Omental fat pad (tissue), 4 donors: ENCODE data around the gene KIF1C. TPM values are rescaled to one million over a fixed set of nuclear protein-coding genes. Genes with fewer than 3 reads are reported as not detected.
A peak's percentile ranks its signal among the peaks of the same experiment; 100 is the strongest.
"Not testable (repeated sequence)": the region's sequence is repeated elsewhere in the genome, so short reads cannot be mapped to it uniquely, and the experiment has no call there.

Source experiments
- ATAC-seq: fragments of 150-250 bp; one replicate; pipeline ENCODE4 v1.9.1; 2016; ENCODE audit warnings: mild to moderate bottlenecking, moderate library complexity; ENCODE audit not compliant: low FRiP score
- DNase-seq: peaks from one replicate; pipeline ENCODE4 v3.0.0-alpha.2; 2019; ENCODE audit warnings: low spot score
- small RNA-seq: library from RNA; depleted of rRNA; stranded (forward); fragments of <200 nt; gene quantifications from one replicate; pipeline ENCODE3, GENCODE V24; 2016
- total RNA-seq, 4 donors: library from RNA; depleted of rRNA; stranded (reverse); fragments of >200 nt; gene quantifications; one replicate each; pipeline ENCODE4 v1.1.0, GENCODE V29; 2016
- TF ChIP-seq, protein P1 (sequence below), 3 donors: fragments of 450-650 bp; IDR thresholded peaks; one replicate each; pipeline ENCODE4 v1.5.1; 2016 to 2017; ENCODE audit warnings: antibody characterized with exemption in 3 of 3, mild to moderate bottlenecking in 3 of 3, moderate library complexity in 2 of 3

The KIF1C gene
- total RNA-seq, 4 donors from 2014 or later = 64.5 to 92.5 (median 76.4) TPM

DNA sequence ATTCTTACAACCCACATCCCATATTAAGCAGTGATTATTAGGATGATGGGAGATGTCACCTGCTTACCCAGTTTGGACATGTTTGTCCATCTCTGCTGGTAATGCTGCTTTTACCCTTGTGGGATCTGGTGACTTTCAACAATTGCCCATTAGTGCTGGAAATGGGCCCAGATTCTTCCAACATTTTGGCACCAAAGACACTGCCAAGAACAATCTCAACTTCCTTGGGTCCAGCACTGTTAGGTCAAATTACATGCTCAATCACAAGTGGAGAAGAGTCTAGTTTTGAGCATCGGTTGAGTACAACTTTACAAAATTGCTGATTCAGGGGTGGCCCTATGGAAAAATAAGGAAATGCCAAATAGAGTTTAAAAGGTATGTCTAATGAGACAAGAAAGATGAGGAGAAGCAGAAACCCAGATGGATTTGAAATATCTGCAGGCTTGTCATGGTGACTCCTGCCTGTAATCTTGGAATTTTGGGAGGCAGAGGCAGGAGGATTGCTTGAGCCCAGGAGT lies 67.5 kb downstream of the KIF1C start:
- no peak for ATAC-seq
- TF ChIP-seq, protein P1, sequence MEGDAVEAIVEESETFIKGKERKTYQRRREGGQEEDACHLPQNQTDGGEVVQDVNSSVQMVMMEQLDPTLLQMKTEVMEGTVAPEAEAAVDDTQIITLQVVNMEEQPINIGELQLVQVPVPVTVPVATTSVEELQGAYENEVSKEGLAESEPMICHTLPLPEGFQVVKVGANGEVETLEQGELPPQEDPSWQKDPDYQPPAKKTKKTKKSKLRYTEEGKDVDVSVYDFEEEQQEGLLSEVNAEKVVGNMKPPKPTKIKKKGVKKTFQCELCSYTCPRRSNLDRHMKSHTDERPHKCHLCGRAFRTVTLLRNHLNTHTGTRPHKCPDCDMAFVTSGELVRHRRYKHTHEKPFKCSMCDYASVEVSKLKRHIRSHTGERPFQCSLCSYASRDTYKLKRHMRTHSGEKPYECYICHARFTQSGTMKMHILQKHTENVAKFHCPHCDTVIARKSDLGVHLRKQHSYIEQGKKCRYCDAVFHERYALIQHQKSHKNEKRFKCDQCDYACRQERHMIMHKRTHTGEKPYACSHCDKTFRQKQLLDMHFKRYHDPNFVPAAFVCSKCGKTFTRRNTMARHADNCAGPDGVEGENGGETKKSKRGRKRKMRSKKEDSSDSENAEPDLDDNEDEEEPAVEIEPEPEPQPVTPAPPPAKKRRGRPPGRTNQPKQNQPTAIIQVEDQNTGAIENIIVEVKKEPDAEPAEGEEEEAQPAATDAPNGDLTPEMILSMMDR (IDR thresholded peaks at IDR 0.05) = no peak
- DNase-seq = no peak

DNA sequence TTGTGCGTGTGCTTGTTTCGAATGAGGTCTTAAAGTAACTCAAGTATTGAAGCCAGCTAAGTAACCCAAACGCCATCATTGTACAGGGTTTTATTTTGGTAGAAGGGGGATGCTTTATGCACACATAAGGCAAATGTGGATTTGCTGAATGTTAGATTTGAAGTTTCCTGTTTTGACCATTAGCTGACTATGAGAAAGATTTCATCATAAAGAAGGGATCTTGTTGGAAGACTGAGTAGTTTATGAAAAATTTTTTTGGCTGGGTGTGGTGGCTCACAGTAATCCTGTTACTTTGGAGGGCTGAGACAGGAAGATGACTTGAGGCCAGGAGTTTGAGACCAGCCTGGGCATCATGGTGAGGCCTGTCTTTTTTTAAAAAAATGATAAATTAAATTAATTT lies 70.5 kb downstream of the KIF1C start:
- no peak for DNase-seq
- TF ChIP-seq, protein P1 (IDR thresholded peaks at IDR 0.05) = no peak
- no peak for ATAC-seq

DNA sequence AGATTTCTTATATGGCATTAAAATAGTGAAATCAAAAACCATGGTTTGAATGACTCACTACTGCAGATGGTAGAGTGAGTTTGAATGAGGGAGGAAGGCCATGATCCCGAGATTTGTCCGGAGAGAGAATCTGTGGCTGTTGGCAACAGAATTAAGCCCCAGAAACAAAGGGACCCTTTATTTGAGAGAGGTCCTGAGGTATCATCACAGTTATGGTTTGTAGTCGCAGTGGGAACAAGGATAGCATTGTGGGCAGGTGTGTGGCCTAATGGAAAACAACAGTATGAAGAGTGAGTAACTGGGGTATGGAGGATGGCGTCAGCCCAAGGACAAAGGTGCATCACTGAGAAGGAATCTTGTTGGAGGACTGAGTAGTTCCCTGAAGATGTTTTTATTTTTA lies 72.0 kb downstream of the KIF1C start:
- TF ChIP-seq, protein P1 (IDR thresholded peaks at IDR 0.05) = no peak
- DNase-seq (no peak), ATAC-seq (no peak)

DNA sequence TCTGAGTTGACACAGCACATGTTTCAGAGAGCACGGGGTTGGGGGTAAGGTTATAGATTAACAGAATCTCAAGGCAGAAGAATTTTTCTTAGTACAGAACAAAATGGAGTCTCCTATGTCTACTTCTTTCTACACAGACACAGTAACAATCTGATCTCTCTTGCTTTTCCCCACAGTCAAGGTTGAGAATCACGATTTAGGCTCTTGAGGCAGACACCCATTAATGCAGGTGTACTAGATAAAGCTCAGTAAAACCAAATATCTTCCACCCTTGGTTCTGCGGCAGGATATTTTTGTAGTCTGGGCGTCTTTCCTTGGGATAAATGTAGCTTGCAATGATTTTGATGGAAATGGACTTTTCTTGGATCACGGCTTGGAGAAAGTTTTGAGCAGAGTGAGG lies 77.7 kb downstream of the KIF1C start:
- ATAC-seq, DNase-seq: not testable (repeated sequence)

DNA sequence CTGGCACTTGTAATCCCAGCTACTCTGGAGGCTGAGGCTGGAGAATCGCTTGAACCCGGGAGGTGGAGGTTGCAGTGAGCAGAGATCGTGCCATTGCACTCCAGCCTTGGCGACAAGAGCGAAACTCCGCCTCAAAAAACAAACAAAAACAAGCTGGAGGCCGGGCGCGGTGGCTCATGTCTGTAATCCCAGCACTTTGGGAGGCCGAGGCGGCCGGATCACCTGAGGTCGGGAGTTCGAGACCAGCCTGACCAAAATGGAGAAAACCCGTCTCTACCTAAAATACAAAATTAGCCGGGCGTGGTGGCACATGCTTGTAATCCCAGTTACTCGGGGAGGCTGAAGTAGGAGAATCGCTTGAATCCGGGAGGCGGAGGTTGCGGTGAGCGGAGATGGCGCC lies 79.5 kb downstream of the KIF1C start:
- not testable (repeated sequence) for ATAC-seq, DNase-seq

DNA sequence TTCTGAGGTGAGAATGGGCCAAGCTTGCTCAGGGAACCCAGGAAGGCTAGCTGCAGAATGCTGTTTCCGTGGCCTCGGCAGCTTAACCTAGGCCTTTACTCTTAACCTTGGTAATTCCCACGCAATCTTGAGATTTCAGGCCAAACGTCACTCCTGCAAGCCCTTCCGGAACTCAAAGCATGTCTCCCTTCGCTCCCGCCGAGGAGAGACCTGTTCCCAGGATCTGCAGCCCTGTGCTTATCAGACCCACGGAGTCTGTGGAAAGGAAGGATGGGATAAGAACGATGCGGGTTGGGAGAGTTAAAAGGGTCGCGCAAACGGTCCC lies 80.0 kb downstream of the KIF1C start:
- DNase-seq (no peak), ATAC-seq (peak; percentile 21)
- TF ChIP-seq, protein P1 (IDR thresholded peaks at IDR 0.05) = no peak

Small RNA genes within 50 kb of the gene (small RNA-seq; reads per million reads assigned to genes)
- gene MIR6864 = not detected
- not detected for gene MIR6865

Other genes starting within 250 kb of the KIF1C start
- not detected for gene TM4SF5, start 226.1 kb upstream of the KIF1C start, total RNA-seq
- gene VMO1, start 211.6 kb upstream of the KIF1C start, total RNA-seq = 10 to 100 TPM in 1 of 4 donors, 1 to 10 TPM in 3; 2.1 to 13.1 (median 8.4) TPM
- gene GLTPD2, start 209.0 kb upstream of the KIF1C start, total RNA-seq = not detected
- 100 to 1,000 TPM; 109 to 164 (median 150) TPM for gene PSMB6, start 201.8 kb upstream of the KIF1C start, total RNA-seq
- 10 to 100 TPM; 20.8 to 29.2 (median 24.3) TPM for gene PLD2, start 190.8 kb upstream of the KIF1C start, total RNA-seq
- 10 to 100 TPM; 24.4 to 57.8 (median 31.9) TPM for gene MINK1, start 164.6 kb upstream of the KIF1C start, total RNA-seq
- 1 to 10 TPM in 3 of 4 donors, under 1 TPM in 1; 0.63 to 8.4 (median 3.3) TPM for gene C17orf107, start 98.4 kb upstream of the KIF1C start, total RNA-seq
- gene CHRNE, start 94.9 kb upstream of the KIF1C start, total RNA-seq = 1 to 10 TPM in 3 of 4 donors, under 1 TPM in 1; 0.50 to 3.6 (median 1.5) TPM
- gene GP1BA, start 65.7 kb upstream of the KIF1C start, total RNA-seq = not detected
- 10 to 100 TPM; 38.9 to 74.2 (median 47.1) TPM for gene SLC25A11, start 57.9 kb upstream of the KIF1C start, total RNA-seq
- 10 to 100 TPM; 24.5 to 34.4 (median 32.0) TPM for gene RNF167, start 57.7 kb upstream of the KIF1C start, total RNA-seq
- gene PFN1, start 49.4 kb upstream of the KIF1C start, total RNA-seq = 100 to 1,000 TPM; 444 to 699 (median 616) TPM
- gene ENO3, start 46.8 kb upstream of the KIF1C start, total RNA-seq = 1 to 10 TPM; 2.8 to 5.3 (median 3.3) TPM
- 10 to 100 TPM; 45.3 to 71.0 (median 47.5) TPM for gene SPAG7, start 30.1 kb upstream of the KIF1C start, total RNA-seq
- gene CAMTA2, start 10.3 kb upstream of the KIF1C start, total RNA-seq = 10 to 100 TPM; 11.4 to 27.7 (median 21.4) TPM
- gene INCA1, start 428 bp upstream of the KIF1C start, total RNA-seq = 1 to 10 TPM in 3 of 4 donors, not detected in 1; 1.0 to 1.4 (median 1.3) TPM
- gene SLC52A1, start 37.5 kb downstream of the KIF1C start, total RNA-seq = not detected
- gene ZFP3, start 80.5 kb downstream of the KIF1C start, total RNA-seq = 1 to 10 TPM; 3.1 to 6.6 (median 3.9) TPM
- 10 to 100 TPM in 1 of 4 donors, 1 to 10 TPM in 3; 3.8 to 14.3 (median 6.5) TPM for gene ZNF232, start 113.9 kb downstream of the KIF1C start, total RNA-seq
- 1 to 10 TPM in 1 of 4 donors, under 1 TPM in 2, not detected in 1; 0.06 to 3.8 (median 0.24) TPM for gene USP6, start 118.1 kb downstream of the KIF1C start, total RNA-seq
- gene ZNF594, start 193.9 kb downstream of the KIF1C start, total RNA-seq = 10 to 100 TPM in 1 of 4 donors, 1 to 10 TPM in 3; 7.0 to 21.6 (median 8.9) TPM
- gene SCIMP, start 236.9 kb downstream of the KIF1C start, total RNA-seq = 10 to 100 TPM in 1 of 4 donors, 1 to 10 TPM in 3; 4.1 to 10.4 (median 5.3) TPM